ENCODE results near the gene CEP350. TPM values are rescaled to one million over a fixed set of nuclear protein-coding genes. Genes with fewer than 3 reads are reported as not detected.

The CEP350 gene, protein sequence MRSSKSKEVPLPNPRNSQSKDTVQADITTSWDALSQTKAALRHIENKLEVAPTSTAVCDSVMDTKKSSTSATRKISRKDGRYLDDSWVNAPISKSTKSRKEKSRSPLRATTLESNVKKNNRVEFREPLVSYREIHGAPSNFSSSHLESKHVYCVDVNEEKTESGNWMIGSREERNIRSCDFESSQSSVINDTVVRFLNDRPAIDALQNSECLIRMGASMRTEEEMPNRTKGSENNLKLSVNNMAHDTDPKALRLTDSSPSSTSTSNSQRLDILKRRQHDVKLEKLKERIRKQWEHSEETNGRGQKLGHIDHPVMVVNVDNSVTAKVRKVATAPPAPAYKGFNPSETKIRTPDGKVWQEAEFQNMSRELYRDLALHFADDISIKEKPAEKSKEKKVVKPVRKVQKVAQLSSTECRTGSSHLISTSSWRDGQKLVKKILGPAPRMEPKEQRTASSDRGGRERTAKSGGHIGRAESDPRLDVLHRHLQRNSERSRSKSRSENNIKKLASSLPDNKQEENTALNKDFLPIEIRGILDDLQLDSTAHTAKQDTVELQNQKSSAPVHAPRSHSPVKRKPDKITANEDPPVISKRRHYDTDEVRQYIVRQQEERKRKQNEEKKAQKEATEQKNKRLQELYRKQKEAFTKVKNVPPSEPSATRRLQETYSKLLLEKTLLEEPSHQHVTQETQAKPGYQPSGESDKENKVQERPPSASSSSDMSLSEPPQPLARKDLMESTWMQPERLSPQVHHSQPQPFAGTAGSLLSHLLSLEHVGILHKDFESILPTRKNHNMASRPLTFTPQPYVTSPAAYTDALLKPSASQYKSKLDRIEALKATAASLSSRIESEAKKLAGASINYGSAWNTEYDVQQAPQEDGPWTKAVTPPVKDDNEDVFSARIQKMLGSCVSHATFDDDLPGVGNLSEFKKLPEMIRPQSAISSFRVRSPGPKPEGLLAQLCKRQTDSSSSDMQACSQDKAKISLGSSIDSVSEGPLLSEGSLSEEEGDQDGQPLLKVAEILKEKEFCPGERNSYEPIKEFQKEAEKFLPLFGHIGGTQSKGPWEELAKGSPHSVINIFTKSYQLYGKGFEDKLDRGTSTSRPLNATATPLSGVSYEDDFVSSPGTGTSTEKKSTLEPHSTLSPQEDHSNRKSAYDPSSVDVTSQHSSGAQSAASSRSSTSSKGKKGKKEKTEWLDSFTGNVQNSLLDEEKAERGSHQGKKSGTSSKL (N-terminal part only)
- 53.0 TPM for total RNA-seq

GRCh38 chr1:179954493-179955286 lies at the start of gene CEP350:
Gene CEP350, plus strand, starts transcription at chr1:179954810. Its CDS starts 31,372 bp downstream, at chr1:179986182.
- no peaks in the 10 kb centered on the region for H3K36me3 ChIP-seq
- intact Hi-C loops (cut with DNase I) = no loop called here
- DNase-seq (ENCODE audit: extremely low spot score in 2 of 2) = peak in 1 of 2 donors; percentile 98

DNA sequence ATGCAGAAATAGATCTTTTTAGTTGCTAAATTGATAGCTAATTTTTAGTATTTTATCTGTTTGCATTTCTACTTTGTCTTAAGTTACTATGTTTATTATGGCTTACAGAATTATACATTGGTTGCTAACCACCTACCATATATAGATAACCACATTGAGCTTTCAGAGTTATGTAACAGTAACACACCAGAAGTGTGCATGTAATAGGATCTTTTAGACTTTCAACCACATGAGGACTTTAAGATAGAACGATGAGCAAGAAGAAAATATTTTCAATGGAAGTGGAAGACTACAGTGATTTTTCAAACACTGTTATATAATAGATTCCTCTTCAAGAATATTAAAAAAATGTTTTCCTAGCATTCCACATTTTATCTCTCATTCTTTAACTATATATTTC lies 43.7 kb upstream of the CEP350 start:
- H3K27ac ChIP-seq = no peak overlapping the region
- no peaks in the 10 kb centered on the region for H3K9me3 ChIP-seq
- DNase-seq (ENCODE audit: extremely low spot score in 2 of 2) = no peak
- H3K27me3 ChIP-seq = no peaks in the 10 kb centered on the region
- TF ChIP-seq POLR2A (IDR thresholded peaks at IDR 0.05) (no peak), POLR2AphosphoS5 (IDR thresholded peaks at IDR 0.05; ENCODE audit: insufficient read depth in 1 of 2, low read depth in 1 of 2) (no peak)
- TF ChIP-seq, protein P1, sequence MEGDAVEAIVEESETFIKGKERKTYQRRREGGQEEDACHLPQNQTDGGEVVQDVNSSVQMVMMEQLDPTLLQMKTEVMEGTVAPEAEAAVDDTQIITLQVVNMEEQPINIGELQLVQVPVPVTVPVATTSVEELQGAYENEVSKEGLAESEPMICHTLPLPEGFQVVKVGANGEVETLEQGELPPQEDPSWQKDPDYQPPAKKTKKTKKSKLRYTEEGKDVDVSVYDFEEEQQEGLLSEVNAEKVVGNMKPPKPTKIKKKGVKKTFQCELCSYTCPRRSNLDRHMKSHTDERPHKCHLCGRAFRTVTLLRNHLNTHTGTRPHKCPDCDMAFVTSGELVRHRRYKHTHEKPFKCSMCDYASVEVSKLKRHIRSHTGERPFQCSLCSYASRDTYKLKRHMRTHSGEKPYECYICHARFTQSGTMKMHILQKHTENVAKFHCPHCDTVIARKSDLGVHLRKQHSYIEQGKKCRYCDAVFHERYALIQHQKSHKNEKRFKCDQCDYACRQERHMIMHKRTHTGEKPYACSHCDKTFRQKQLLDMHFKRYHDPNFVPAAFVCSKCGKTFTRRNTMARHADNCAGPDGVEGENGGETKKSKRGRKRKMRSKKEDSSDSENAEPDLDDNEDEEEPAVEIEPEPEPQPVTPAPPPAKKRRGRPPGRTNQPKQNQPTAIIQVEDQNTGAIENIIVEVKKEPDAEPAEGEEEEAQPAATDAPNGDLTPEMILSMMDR (IDR thresholded peaks at IDR 0.05) = no peak
- H3K36me3 ChIP-seq = peaks cover 0 to 61% of the 10 kb centered on the region in 2 donors
- intact Hi-C loops (cut with DNase I) = no loop called here
- no peak overlapping the region for H3K4me3 ChIP-seq
- no peaks in the 10 kb centered on the region for H3K4me1 ChIP-seq

More at GRCh38 chr1:179954493-179955286, at the start of gene CEP350:
- peak in 1 of 2 donors; percentile 80 for TF ChIP-seq POLR2A (IDR thresholded peaks at IDR 0.05)
- TF ChIP-seq, protein P1 (IDR thresholded peaks at IDR 0.05) = no peak
- peak; percentile 94 to 97 for TF ChIP-seq POLR2AphosphoS5 (IDR thresholded peaks at IDR 0.05; ENCODE audit: insufficient read depth in 1 of 2, low read depth in 1 of 2)
- Histone ChIP-seq H3K27me3 (no peaks in the 10 kb centered on the region), H3K4me3 (peak within 1 kb of the TSS; percentile 93 to 98), H3K9me3 (no peaks in the 10 kb centered on the region), H3K4me1 (peaks cover 31% of the 10 kb centered on the region), H3K27ac (peak within 1 kb of the TSS; percentile 97)

DNA sequence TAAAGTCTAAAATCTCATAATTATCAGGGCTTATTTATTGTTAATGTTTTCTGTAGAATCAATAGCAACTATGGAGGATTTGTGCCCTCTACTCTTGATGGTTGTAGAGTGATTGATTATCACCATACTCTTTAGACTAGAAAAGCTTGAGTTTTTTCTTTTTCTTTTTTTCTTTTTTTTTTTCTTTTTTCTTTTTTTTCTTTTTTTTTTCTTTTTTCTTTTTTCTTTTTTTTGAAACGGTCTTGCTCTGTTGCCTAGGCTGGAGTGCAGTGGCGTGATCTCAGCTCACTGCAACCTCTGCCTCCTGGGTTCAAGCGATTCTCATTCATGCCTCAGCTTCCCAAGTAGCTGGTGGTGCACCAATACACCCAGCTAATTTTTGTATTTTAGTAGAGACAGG lies 42.8 kb upstream of the CEP350 start:
- no peak for DNase-seq (ENCODE audit: extremely low spot score in 2 of 2)
- intact Hi-C loops (cut with DNase I) = no loop called here
- Histone ChIP-seq H3K4me3 (no peak overlapping the region), H3K9me3 (no peaks in the 10 kb centered on the region), H3K4me1 (no peaks in the 10 kb centered on the region), H3K27me3 (no peaks in the 10 kb centered on the region), H3K27ac (no peak overlapping the region), H3K36me3 (peaks cover 0 to 63% of the 10 kb centered on the region in 2 donors)
- no peak for TF ChIP-seq POLR2AphosphoS5 (IDR thresholded peaks at IDR 0.05; ENCODE audit: insufficient read depth in 1 of 2, low read depth in 1 of 2)
- TF ChIP-seq POLR2A (IDR thresholded peaks at IDR 0.05) = no peak
- TF ChIP-seq, protein P1 (IDR thresholded peaks at IDR 0.05) = no peak

DNA sequence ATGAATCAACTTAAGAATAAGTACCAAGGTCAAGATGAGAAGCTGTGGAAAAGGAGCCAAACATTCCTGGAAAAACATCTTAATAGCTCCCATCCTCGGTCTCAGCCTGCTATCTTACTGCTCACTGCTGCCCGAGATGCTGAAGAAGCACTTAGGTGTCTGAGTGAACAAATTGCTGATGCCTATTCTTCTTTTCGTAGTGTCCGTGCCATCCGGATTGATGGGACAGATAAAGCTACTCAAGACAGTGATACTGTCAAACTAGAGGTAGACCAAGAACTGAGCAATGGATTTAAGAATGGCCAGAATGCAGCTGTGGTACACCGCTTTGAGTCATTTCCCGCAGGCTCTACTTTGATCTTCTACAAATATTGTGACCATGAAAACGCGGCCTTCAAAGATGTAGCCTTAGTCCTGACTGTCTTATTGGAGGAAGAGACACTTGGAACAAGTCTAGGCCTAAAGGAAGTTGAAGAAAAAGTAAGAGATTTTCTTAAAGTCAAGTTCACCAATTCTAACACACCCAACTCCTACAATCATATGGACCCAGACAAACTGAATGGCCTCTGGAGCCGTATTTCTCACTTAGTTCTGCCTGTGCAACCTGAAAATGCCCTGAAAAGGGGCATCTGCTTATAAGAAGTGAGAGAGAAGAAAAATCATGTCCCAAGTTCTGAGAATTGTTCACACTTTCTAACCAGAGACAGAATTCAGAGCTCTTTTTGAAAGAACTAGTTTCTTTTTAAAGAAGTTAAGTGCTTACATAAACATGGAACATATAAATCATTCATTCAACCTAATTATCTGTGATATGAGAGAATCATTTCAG lies 36.8 kb upstream of the CEP350 start:
- Histone ChIP-seq H3K4me1 (no peaks in the 10 kb centered on the region), H3K27me3 (no peaks in the 10 kb centered on the region), H3K9me3 (no peaks in the 10 kb centered on the region), H3K36me3 (peaks cover 0 to 46% of the 10 kb centered on the region in 2 donors), H3K27ac (no peak overlapping the region), H3K4me3 (no peak overlapping the region)
- TF ChIP-seq POLR2AphosphoS5 (IDR thresholded peaks at IDR 0.05; ENCODE audit: insufficient read depth in 1 of 2, low read depth in 1 of 2) = no peak
- no peak for DNase-seq (ENCODE audit: extremely low spot score in 2 of 2)
- intact Hi-C loops (cut with DNase I) = no loop called here
